ENCODE measurements around the gene ADCY2. TPM values are rescaled to one million over a fixed set of nuclear protein-coding genes. Genes with fewer than 3 reads are reported as not detected.

The ADCY2 gene
- total RNA-seq, 2 experiments from 2014 or later: not detected

DNA sequence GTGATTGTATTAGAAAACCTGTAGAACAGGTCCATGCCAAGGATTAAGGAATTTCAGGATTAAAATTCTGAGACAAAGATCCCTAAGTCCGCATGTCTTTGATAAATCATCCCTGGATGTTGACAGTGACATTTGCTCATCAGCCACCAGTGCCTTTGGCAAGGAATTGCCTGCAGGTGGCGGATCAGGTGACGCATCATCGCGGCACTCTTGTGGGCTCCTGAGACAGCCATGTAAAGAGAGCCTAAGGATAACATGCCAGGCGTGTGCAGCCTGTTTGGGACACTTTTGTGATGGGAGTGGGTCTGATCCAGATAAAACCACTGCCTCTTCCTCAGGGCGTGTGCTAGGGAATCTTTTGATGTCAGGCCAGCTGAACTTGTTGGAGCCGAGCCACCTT lies 40.6 kb downstream of the ADCY2 start:
- ChIA-PET POLR2A (no interaction called here), CTCF (ENCODE audit: unreplicated experiment) (no interaction called here)
- Histone ChIP-seq H3K79me2 (ENCODE audit: insufficient read depth, low read depth, low read length) (no peaks in the 10 kb centered on the region), H3K4me2 (ENCODE audit: low read length) (no peak overlapping the region), H3K4me3 (ENCODE audit: low read depth, low read length, poor library complexity, severe bottlenecking) (no peak overlapping the region), H3K36me3 (ENCODE audit: insufficient read depth, low read length) (no peaks in the 10 kb centered on the region), H2AFZ (ENCODE audit: low read length) (no peak overlapping the region), H4K20me1 (ENCODE audit: insufficient read depth, low read length) (no peaks in the 10 kb centered on the region), H3K9me3 (ENCODE audit: low read length) (no peaks in the 10 kb centered on the region), H3K27ac (ENCODE audit: low read depth, low read length, poor library complexity, severe bottlenecking) (no peak overlapping the region), H3K4me1 (ENCODE audit: insufficient read depth, low read length, poor library complexity, severe bottlenecking) (no peaks in the 10 kb centered on the region), H3K9me2 (ENCODE audit: insufficient read depth, low read length) (no peaks in the 10 kb centered on the region)
- no TSS peak for BruUV-seq (replicated peaks)
- TF ChIP-seq, protein P1, sequence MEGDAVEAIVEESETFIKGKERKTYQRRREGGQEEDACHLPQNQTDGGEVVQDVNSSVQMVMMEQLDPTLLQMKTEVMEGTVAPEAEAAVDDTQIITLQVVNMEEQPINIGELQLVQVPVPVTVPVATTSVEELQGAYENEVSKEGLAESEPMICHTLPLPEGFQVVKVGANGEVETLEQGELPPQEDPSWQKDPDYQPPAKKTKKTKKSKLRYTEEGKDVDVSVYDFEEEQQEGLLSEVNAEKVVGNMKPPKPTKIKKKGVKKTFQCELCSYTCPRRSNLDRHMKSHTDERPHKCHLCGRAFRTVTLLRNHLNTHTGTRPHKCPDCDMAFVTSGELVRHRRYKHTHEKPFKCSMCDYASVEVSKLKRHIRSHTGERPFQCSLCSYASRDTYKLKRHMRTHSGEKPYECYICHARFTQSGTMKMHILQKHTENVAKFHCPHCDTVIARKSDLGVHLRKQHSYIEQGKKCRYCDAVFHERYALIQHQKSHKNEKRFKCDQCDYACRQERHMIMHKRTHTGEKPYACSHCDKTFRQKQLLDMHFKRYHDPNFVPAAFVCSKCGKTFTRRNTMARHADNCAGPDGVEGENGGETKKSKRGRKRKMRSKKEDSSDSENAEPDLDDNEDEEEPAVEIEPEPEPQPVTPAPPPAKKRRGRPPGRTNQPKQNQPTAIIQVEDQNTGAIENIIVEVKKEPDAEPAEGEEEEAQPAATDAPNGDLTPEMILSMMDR (conservative IDR thresholded peaks at IDR 0.05; ENCODE audit: low read length): no peak
- TF ChIP-seq EZH2phosphoT487 (IDR thresholded peaks at IDR 0.05; ENCODE audit: borderline replicate concordance, low read depth, low read length): no peak
- no peak for DNase-seq (ENCODE audit: low spot score)
- intact Hi-C loops (cut with micrococcal nuclease; ENCODE audit: unreplicated experiment): no loop called here

DNA sequence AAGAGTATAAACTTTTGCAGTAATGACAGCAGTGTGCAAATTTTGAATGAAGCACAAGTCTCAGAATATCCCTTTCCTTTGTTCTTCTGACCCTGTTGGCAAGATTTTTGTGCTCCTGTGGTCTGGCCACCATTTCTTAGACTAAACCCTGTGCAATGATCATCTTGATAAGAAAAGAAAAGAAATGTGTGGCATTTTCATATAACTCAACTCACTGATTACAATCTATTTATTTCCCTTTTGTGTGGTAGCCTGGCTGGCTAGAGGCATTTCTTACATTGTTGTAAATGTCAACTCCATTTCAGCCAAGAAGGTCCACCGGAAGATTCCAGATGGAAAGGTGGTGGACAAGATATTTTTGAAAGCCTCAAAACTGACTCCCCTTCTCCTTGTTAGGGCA lies 41.9 kb downstream of the ADCY2 start:
- Histone ChIP-seq H3K27ac (ENCODE audit: low read depth, low read length, poor library complexity, severe bottlenecking) (no peak overlapping the region), H3K4me3 (ENCODE audit: low read depth, low read length, poor library complexity, severe bottlenecking) (no peak overlapping the region), H4K20me1 (ENCODE audit: insufficient read depth, low read length) (no peaks in the 10 kb centered on the region), H3K36me3 (ENCODE audit: insufficient read depth, low read length) (no peaks in the 10 kb centered on the region), H3K4me2 (ENCODE audit: low read length) (no peak overlapping the region), H3K9me2 (ENCODE audit: insufficient read depth, low read length) (no peaks in the 10 kb centered on the region), H3K79me2 (ENCODE audit: insufficient read depth, low read depth, low read length) (no peaks in the 10 kb centered on the region), H3K9me3 (ENCODE audit: low read length) (no peaks in the 10 kb centered on the region), H3K4me1 (ENCODE audit: insufficient read depth, low read length, poor library complexity, severe bottlenecking) (no peaks in the 10 kb centered on the region), H2AFZ (ENCODE audit: low read length) (no peak overlapping the region)
- ChIA-PET POLR2A (no interaction called here), CTCF (ENCODE audit: unreplicated experiment) (no interaction called here)
- no TSS peak for BruUV-seq (replicated peaks)
- DNase-seq (ENCODE audit: low spot score): no peak
- TF ChIP-seq, protein P1 (conservative IDR thresholded peaks at IDR 0.05; ENCODE audit: low read length): no peak
- TF ChIP-seq EZH2phosphoT487 (IDR thresholded peaks at IDR 0.05; ENCODE audit: borderline replicate concordance, low read depth, low read length): no peak
- intact Hi-C loops (cut with micrococcal nuclease; ENCODE audit: unreplicated experiment): no loop called here

DNA sequence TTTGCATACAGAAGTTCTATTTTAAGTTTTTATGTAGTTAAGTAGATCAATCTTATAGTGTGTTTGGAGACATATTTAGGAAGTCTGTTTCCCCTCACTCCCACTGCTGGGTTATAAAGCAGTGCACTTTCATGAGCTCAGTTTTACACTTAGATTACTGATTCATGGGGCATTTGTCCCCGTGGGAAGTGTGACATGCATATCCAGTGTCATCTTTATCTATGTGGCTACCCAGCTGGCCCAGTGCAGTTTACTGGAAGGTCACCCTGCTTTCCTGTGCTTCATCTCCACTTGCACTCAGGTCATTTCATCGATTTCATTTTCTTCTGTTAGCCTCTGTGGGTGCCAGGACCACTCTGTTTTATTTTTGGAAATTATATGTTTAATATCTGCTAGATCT lies 49.1 kb downstream of the ADCY2 start:
- Histone ChIP-seq H3K27ac (ENCODE audit: low read depth, low read length, poor library complexity, severe bottlenecking) (no peak overlapping the region), H3K9me2 (ENCODE audit: insufficient read depth, low read length) (no peaks in the 10 kb centered on the region), H3K79me2 (ENCODE audit: insufficient read depth, low read depth, low read length) (no peaks in the 10 kb centered on the region), H3K4me3 (ENCODE audit: low read depth, low read length, poor library complexity, severe bottlenecking) (no peak overlapping the region), H3K9me3 (ENCODE audit: low read length) (no peaks in the 10 kb centered on the region), H3K36me3 (ENCODE audit: insufficient read depth, low read length) (no peaks in the 10 kb centered on the region), H2AFZ (ENCODE audit: low read length) (no peak overlapping the region), H3K4me1 (ENCODE audit: insufficient read depth, low read length, poor library complexity, severe bottlenecking) (no peaks in the 10 kb centered on the region), H4K20me1 (ENCODE audit: insufficient read depth, low read length) (no peaks in the 10 kb centered on the region; the same call in 1 of the 2 replicates), H3K4me2 (ENCODE audit: low read length) (no peak overlapping the region)
- ChIA-PET POLR2A (interaction anchor here (1.2 kb wide), 1 partner anchor 17 kb away, joined by 3 read pairs; no protein-coding TSS in a partner anchor), CTCF (ENCODE audit: unreplicated experiment) (no interaction called here)
- BruUV-seq (replicated peaks): no TSS peak
- intact Hi-C loops (cut with micrococcal nuclease; ENCODE audit: unreplicated experiment): no loop called here
- TF ChIP-seq, protein P1 (conservative IDR thresholded peaks at IDR 0.05; ENCODE audit: low read length): no peak
- no peak for TF ChIP-seq EZH2phosphoT487 (IDR thresholded peaks at IDR 0.05; ENCODE audit: borderline replicate concordance, low read depth, low read length)
- DNase-seq (ENCODE audit: low spot score): no peak

Measured in OCI-LY7 (cell line).